KBM-7 (cell line): ENCODE results near the gene DNM1.
"Not testable (repeated sequence)": the region's sequence is repeated elsewhere in the genome, so short reads cannot be mapped to it uniquely, and the experiment has no call there.

ENCODE experiments used
- DNase-seq: peaks from one replicate; pipeline ENCODE4 v3.0.0-alpha.2; 2015
- in situ Hi-C: fragments of 300-500 bp; cut with MboI; formaldehyde crosslinking; loops from 2 replicates; pipeline ENCODE4 v1.14.3; 2020; ENCODE audit warnings: low sequenced_read_pairs, low pct_unique_long_range_greater_than_20kb, mixed read lengths

DNM1 gene

GRCh38 chr9:128260340-128260739 is 57.2 kb downstream of the DNM1 start:
- in situ Hi-C loops = no loop called here
- no peak for DNase-seq

GRCh38 chr9:128262687-128263086 is 59.5 kb downstream of the DNM1 start:
- DNase-seq = no peak
- in situ Hi-C loops = no loop called here

GRCh38 chr9:128265348-128265847 is 62.2 kb downstream of the DNM1 start:
- in situ Hi-C loops = no loop called here
- DNase-seq = no peak

- DNase-seq = no peak
- in situ Hi-C loops = no loop called here
These were observed 63.9 kb downstream of the DNM1 start for GRCh38 chr9:128266868-128267590.

GRCh38 chr9:128271112-128271511 is 67.9 kb downstream of the DNM1 start:
- in situ Hi-C loops = no loop called here
- no peak for DNase-seq

GRCh38 chr9:128271512-128271911 is 68.3 kb downstream of the DNM1 start:
- in situ Hi-C loops = no loop called here
- no peak for DNase-seq

GRCh38 chr9:128274245-128274644 is 71.1 kb downstream of the DNM1 start:
- in situ Hi-C loops = no loop called here
- no peak for DNase-seq

GRCh38 chr9:128275198-128276007 is 72.2 kb downstream of the DNM1 start, which contains the start of gene GOLGA2:
Gene GOLGA2, minus strand, starts transcription at chr9:128276007. Its CDS starts 31 bp downstream, at chr9:128275976.
- in situ Hi-C loops = no loop called here
- no peak for DNase-seq

GRCh38 chr9:128276008-128276573 is 72.9 kb downstream of the DNM1 start, which contains the start of gene SWI5:
Gene SWI5, plus strand, starts transcription at chr9:128276276.
- in situ Hi-C loops = no loop called here
- peak; percentile 99 for DNase-seq

- DNase-seq = no peak
- in situ Hi-C loops = no loop called here
These were observed 73.5 kb downstream of the DNM1 start for GRCh38 chr9:128276574-128277270.

- peak; percentile 65 for DNase-seq
- in situ Hi-C loops = not testable (repeated sequence)
These were observed 76.2 kb downstream of the DNM1 start for GRCh38 chr9:128279088-128280073.

- in situ Hi-C loops = no loop called here
- peak; percentile 81 for DNase-seq
These were observed 77.0 kb downstream of the DNM1 start for GRCh38 chr9:128280084-128280622.

GRCh38 chr9:128282500-128282899 is 79.3 kb downstream of the DNM1 start:
- DNase-seq = no peak
- in situ Hi-C loops = no loop called here

GRCh38 chr9:128285033-128285784 is 82.0 kb downstream of the DNM1 start:
- no peak for DNase-seq
- in situ Hi-C loops = no loop called here

GRCh38 chr9:128286440-128286839 is 83.3 kb downstream of the DNM1 start:
- no peak for DNase-seq
- in situ Hi-C loops = no loop called here

- in situ Hi-C loops = no loop called here
- DNase-seq = no peak
These were observed 85.3 kb downstream of the DNM1 start for GRCh38 chr9:128288273-128289004.

GRCh38 chr9:128292009-128292408 is 88.8 kb downstream of the DNM1 start:
- in situ Hi-C loops = no loop called here
- DNase-seq = no peak
